Mesenchymal stem cell (in vitro differentiated cells and primary cell): Measurements from ENCODE around the gene NPHP4.

Experiments used
- DNase-seq: peaks from one replicate; pipeline ENCODE4 v3.0.0-alpha.2; 2013
- H2AFZ ChIP-seq: one replicate; pipeline ENCODE4 v1.6.1; 2013; ENCODE audit warnings: low read depth, mild to moderate bottlenecking, control low read depth, inconsistent platforms, low read length, moderate library complexity
- H2AK5ac ChIP-seq: 2 replicates; pipeline ENCODE4 v1.6.1; 2013; ENCODE audit warnings: low read length, moderate library complexity, mild to moderate bottlenecking, inconsistent platforms; ENCODE audit not compliant: severe bottlenecking
- H2BK120ac ChIP-seq: one replicate; pipeline ENCODE4 v1.6.1; 2013; ENCODE audit warnings: low read depth, mild to moderate bottlenecking, inconsistent platforms, low read length, moderate library complexity
- H2BK12ac ChIP-seq, 2 experiments: one replicate each; pipeline ENCODE4 v1.6.1; 2013; ENCODE audit warnings: inconsistent platforms in 2 of 2, low read length in 2 of 2, mild to moderate bottlenecking in 2 of 2, moderate library complexity in 2 of 2, control low read depth in 1 of 2
- H2BK15ac ChIP-seq: one replicate; pipeline ENCODE4 v1.6.1; 2013; ENCODE audit warnings: mild to moderate bottlenecking, low read depth, inconsistent platforms; ENCODE audit not compliant: poor library complexity, severe bottlenecking
- H2BK5ac ChIP-seq: 2 replicates; pipeline ENCODE4 v1.6.1; 2013; ENCODE audit warnings: low read depth, mild to moderate bottlenecking, low read length, control low read depth, inconsistent platforms; ENCODE audit not compliant: poor library complexity, severe bottlenecking
- H3K14ac ChIP-seq, 2 experiments: one replicate each; pipeline ENCODE4 v1.6.1; 2013; ENCODE audit warnings: inconsistent platforms in 2 of 2, low read length in 2 of 2, control low read depth in 1 of 2, mild to moderate bottlenecking in 1 of 2, moderate library complexity in 1 of 2
- H3K18ac ChIP-seq, 2 experiments: one replicate each; pipeline ENCODE4 v1.6.1; 2013; ENCODE audit warnings: inconsistent platforms in 2 of 2, low read length in 2 of 2, control low read depth in 1 of 2, low read depth in 1 of 2, mild to moderate bottlenecking in 1 of 2
- H3K23ac ChIP-seq, 2 experiments: one replicate each; pipeline ENCODE4 v1.6.1; 2013; ENCODE audit warnings: inconsistent platforms in 2 of 2, low read length in 2 of 2, mild to moderate bottlenecking in 2 of 2, moderate library complexity in 2 of 2, control low read depth in 1 of 2
- H3K27ac ChIP-seq: 2 replicates; pipeline ENCODE4 v1.5.1; 2013; ENCODE audit warnings: mild to moderate bottlenecking, moderate library complexity, low read length, control low read depth, inconsistent platforms; ENCODE audit not compliant: poor library complexity, severe bottlenecking
- H3K27me3 ChIP-seq, 2 experiments: 2 replicates each; pipeline versions ENCODE4 v1.6.1 to v1.7.0; 2013; ENCODE audit warnings: low read length in 2 of 2, mild to moderate bottlenecking in 2 of 2, moderate library complexity in 2 of 2, control low read depth in 1 of 2, inconsistent platforms in 1 of 2; ENCODE audit not compliant: control insufficient read depth in 1 of 2, insufficient read depth in 1 of 2
- H3K36me3 ChIP-seq, 2 experiments: 2 replicates each; pipeline versions ENCODE4 v1.6.1 to v1.7.0; 2013; ENCODE audit warnings: low read length in 2 of 2, control low read depth in 1 of 2, inconsistent platforms in 1 of 2, low read depth in 1 of 2, mild to moderate bottlenecking in 1 of 2; ENCODE audit not compliant: insufficient read depth in 2 of 2, control insufficient read depth in 1 of 2
- H3K4ac ChIP-seq, 2 experiments: one replicate each; pipeline ENCODE4 v1.6.1; 2013; ENCODE audit warnings: inconsistent platforms in 2 of 2, low read length in 2 of 2, mild to moderate bottlenecking in 2 of 2, moderate library complexity in 2 of 2, control low read depth in 1 of 2, low read depth in 1 of 2
- H3K4me1 ChIP-seq: 2 replicates; pipeline ENCODE4 v1.6.1; 2013; ENCODE audit warnings: low read depth, low read length, control low read depth; ENCODE audit not compliant: control insufficient read depth, insufficient read depth
- H3K4me2 ChIP-seq: 2 replicates; pipeline ENCODE4 v1.6.1; 2013; ENCODE audit warnings: low read length, mild to moderate bottlenecking, inconsistent platforms; ENCODE audit not compliant: poor library complexity, severe bottlenecking
- H3K4me3 ChIP-seq, 2 experiments: 2 replicates each; pipeline versions ENCODE4 v1.5.1 to v1.7.0; 2013; ENCODE audit warnings: low read length in 2 of 2, mild to moderate bottlenecking in 2 of 2, control low read depth in 1 of 2, low read depth in 1 of 2; ENCODE audit not compliant: insufficient read depth in 1 of 2
- H3K79me1 ChIP-seq: replicated peaks from 2 replicates; pipeline ENCODE4 v1.6.1; 2013; ENCODE audit warnings: mild to moderate bottlenecking, control low read depth, low read length, inconsistent platforms; ENCODE audit not compliant: poor library complexity, severe bottlenecking
- H3K9ac ChIP-seq: 2 replicates; pipeline ENCODE4 v1.7.0; 2013; ENCODE audit warnings: mild to moderate bottlenecking, low read length, moderate library complexity
- H3K9me3 ChIP-seq: 2 replicates; pipeline ENCODE4 v1.7.0; 2013; ENCODE audit warnings: mild to moderate bottlenecking, low read length; ENCODE audit not compliant: control insufficient read depth
- H4K8ac ChIP-seq: one replicate; pipeline ENCODE4 v1.6.1; 2013; ENCODE audit warnings: inconsistent platforms, mild to moderate bottlenecking, low read length, moderate library complexity
- H4K91ac ChIP-seq: one replicate; pipeline ENCODE4 v1.6.1; 2013; ENCODE audit warnings: mild to moderate bottlenecking, low read length, inconsistent platforms
- WGBS: methylation state at CpG from one replicate; pipeline ENCODE4 v1.1.7; 2013; ENCODE audit warnings: mixed read lengths; 5-methylcytosine and 5-hydroxymethylcytosine counted together

The NPHP4 gene

GRCh38 chr1:5962265-5963105 lies 29.7 kb downstream of the NPHP4 start:
- Histone ChIP-seq H3K9me3 (no peaks in the 10 kb centered on the region), H3K4me2 (no peak overlapping the region), H3K4me1 (no peaks in the 10 kb centered on the region), H3K18ac (no peak overlapping the region), H4K91ac (no peak overlapping the region), H3K4ac (no peak overlapping the region), H2BK15ac (no peak overlapping the region), H2AK5ac (no peak overlapping the region), H3K14ac (no peak overlapping the region), H3K9ac (no peak overlapping the region), H3K27me3 (no peaks in the 10 kb centered on the region), H3K27ac (no peak overlapping the region), H3K23ac (no peak overlapping the region), H3K4me3 (no peak overlapping the region), H3K79me1 (no peaks in the 10 kb centered on the region), H2BK12ac (no peak overlapping the region), H3K36me3 (peaks cover 43 to 45% of the 10 kb centered on the region in 2 experiments), H2BK120ac (no peak overlapping the region), H2BK5ac (no peak overlapping the region), H4K8ac (no peak overlapping the region), H2AFZ (no peak overlapping the region)
- DNase-seq: no peak
- WGBS: 93% methylated on average over 23 of the region's 24 CpGs

- Histone ChIP-seq H4K8ac (no peak overlapping the region), H3K36me3 (peaks cover 39 to 43% of the 10 kb centered on the region in 2 experiments), H3K9ac (no peak overlapping the region), H2BK12ac (no peak overlapping the region), H3K4me2 (no peak overlapping the region), H3K27me3 (no peaks in the 10 kb centered on the region), H3K18ac (no peak overlapping the region), H3K4ac (no peak overlapping the region), H3K79me1 (peaks cover 3% of the 10 kb centered on the region), H4K91ac (no peak overlapping the region), H3K4me3 (no peak overlapping the region), H2AFZ (no peak overlapping the region), H2AK5ac (no peak overlapping the region), H2BK5ac (no peak overlapping the region), H2BK15ac (no peak overlapping the region), H3K9me3 (no peaks in the 10 kb centered on the region), H3K14ac (no peak overlapping the region), H3K27ac (no peak overlapping the region), H3K4me1 (no peaks in the 10 kb centered on the region), H3K23ac (no peak overlapping the region), H2BK120ac (no peak overlapping the region)
- no peak for DNase-seq
- 99% methylated on average over 10 of the region's 11 CpGs for WGBS
These were observed 30.6 kb downstream of the NPHP4 start for GRCh38 chr1:5961601-5962000.

GRCh38 chr1:5960336-5960735 lies 31.9 kb downstream of the NPHP4 start:
- Histone ChIP-seq H3K23ac (no peak overlapping the region), H2BK12ac (no peak overlapping the region), H2AFZ (no peak overlapping the region), H3K14ac (no peak overlapping the region), H3K79me1 (peaks cover 3% of the 10 kb centered on the region), H2AK5ac (no peak overlapping the region), H3K4me1 (no peaks in the 10 kb centered on the region), H3K36me3 (peaks cover 35 to 45% of the 10 kb centered on the region in 2 experiments), H3K9ac (no peak overlapping the region), H3K9me3 (no peaks in the 10 kb centered on the region), H3K18ac (no peak overlapping the region), H2BK15ac (no peak overlapping the region), H2BK120ac (no peak overlapping the region), H2BK5ac (no peak overlapping the region), H3K4me3 (no peak overlapping the region), H3K4ac (no peak overlapping the region), H3K27me3 (no peaks in the 10 kb centered on the region), H4K91ac (no peak overlapping the region), H3K4me2 (no peak overlapping the region), H4K8ac (no peak overlapping the region), H3K27ac (no peak overlapping the region)
- no peak for DNase-seq
- 98% methylated on average over 7 of the region's 7 CpGs for WGBS

- no peak overlapping the region for H2AFZ ChIP-seq
- no peak overlapping the region for H3K27ac ChIP-seq
- no peaks in the 10 kb centered on the region for H3K4me1 ChIP-seq
- no peak overlapping the region for H3K9ac ChIP-seq
- no peak overlapping the region for H3K4ac ChIP-seq
- no peak for DNase-seq
- no peak overlapping the region for H3K4me3 ChIP-seq
- H3K36me3 ChIP-seq: peaks cover 35 to 51% of the 10 kb centered on the region in 2 experiments
- H4K91ac ChIP-seq: no peak overlapping the region
- H4K8ac ChIP-seq: no peak overlapping the region
- no peak overlapping the region for H3K4me2 ChIP-seq
- no peak overlapping the region for H3K14ac ChIP-seq
- H2BK12ac ChIP-seq: no peak overlapping the region
- 95% methylated on average over 9 of the region's 9 CpGs for WGBS
- H3K18ac ChIP-seq: no peak overlapping the region
- no peak overlapping the region for H3K23ac ChIP-seq
- no peak overlapping the region for H2BK120ac ChIP-seq
- no peak overlapping the region for H2BK5ac ChIP-seq
- no peak overlapping the region for H2AK5ac ChIP-seq
- H2BK15ac ChIP-seq: no peak overlapping the region
- no peaks in the 10 kb centered on the region for H3K27me3 ChIP-seq
- H3K79me1 ChIP-seq: peaks cover 3% of the 10 kb centered on the region
- H3K9me3 ChIP-seq: no peaks in the 10 kb centered on the region
These were observed 32.5 kb downstream of the NPHP4 start for GRCh38 chr1:5959667-5960230.
